Peyer's patch (tissue), 4 donors: Measurements from ENCODE around the gene TRIM24. TPM values are rescaled to one million over a fixed set of nuclear protein-coding genes. Genes with fewer than 3 reads are reported as not detected.

Source experiments
- DNase-seq, 3 donors: peaks; one replicate each; pipeline ENCODE4 v3.0.0-alpha.2; 2017 to 2019
- H3K27ac ChIP-seq, 4 donors: fragments of 200-600 bp; sonication (generic); one replicate each; pipeline ENCODE4 v1.5.1; 2016 to 2019
- H3K27me3 ChIP-seq, 2 donors: fragments of 200-600 bp; sonication (generic); one replicate each; pipeline ENCODE4 v1.5.1; 2019
- H3K36me3 ChIP-seq, 3 donors: fragments of 200-600 bp; sonication (generic); one replicate each; pipeline ENCODE4 v1.5.1; 2016 to 2019
- H3K4me1 ChIP-seq, 4 donors: fragments of 200-600 bp; sonication (generic); one replicate each; pipeline ENCODE4 v1.5.1; 2016 to 2019
- H3K4me3 ChIP-seq, 4 donors: fragments of 200-600 bp; sonication (generic); 1 replicate in 3 of 4; 2 replicates in 1 of 4; pipeline ENCODE4 v1.5.1; 2016 to 2019; ENCODE audit warnings: mild to moderate bottlenecking in 1 of 4
- H3K9me3 ChIP-seq, 4 donors: fragments of 200-600 bp; sonication (generic); one replicate each; pipeline ENCODE4 v1.5.1; 2016 to 2019; ENCODE audit warnings: mild to moderate bottlenecking in 1 of 4
- CTCF ChIP-seq, 6 experiments: fragments of 450-650 bp in 4 of 6; fragments of 200-600 bp in 2 of 6; sonication (generic) in 1 of 6; IDR thresholded peaks; one replicate each; pipeline ENCODE4 v1.5.1; 2017 to 2019; ENCODE audit warnings: antibody characterized with exemption in 6 of 6, mild to moderate bottlenecking in 3 of 6, moderate library complexity in 1 of 6
- POLR2A ChIP-seq, 2 donors: fragments of 450-650 bp; IDR thresholded peaks; one replicate each; pipeline ENCODE4 v1.5.1; 2017; ENCODE audit warnings: antibody characterized with exemption in 2 of 2, mild to moderate bottlenecking in 2 of 2, moderate library complexity in 2 of 2
- small RNA-seq, 2 donors: library from RNA; depleted of rRNA; stranded (forward); fragments of <200 nt; gene quantifications; one replicate each; pipeline ENCODE3, GENCODE V24; 2016
- total RNA-seq, 4 donors: library from RNA; depleted of rRNA; stranded (reverse); fragments of >200 nt; gene quantifications; one replicate each; pipeline ENCODE4 v1.1.0, GENCODE V29; 2016

The TRIM24 gene
- total RNA-seq, 4 donors from 2014 or later, result 15.7 to 18.7 (median 16.6) TPM

- Histone ChIP-seq H3K27ac (no peak overlapping the region), H3K9me3 (no peaks in the 10 kb centered on the region), H3K27me3 (no peaks in the 10 kb centered on the region), H3K4me1 (no peaks in the 10 kb centered on the region), H3K4me3 (no peak overlapping the region), H3K36me3 (no peaks in the 10 kb centered on the region)
- no peak for DNase-seq
- TF ChIP-seq CTCF (IDR thresholded peaks at IDR 0.05), result no peak
- no peak for TF ChIP-seq POLR2A (IDR thresholded peaks at IDR 0.05)
Observed at GRCh38 chr7:138632384-138632783, 172.3 kb downstream of the TRIM24 start.

- no peak for DNase-seq
- Histone ChIP-seq H3K4me1 (no peaks in the 10 kb centered on the region), H3K27ac (no peak overlapping the region), H3K27me3 (no peaks in the 10 kb centered on the region), H3K9me3 (no peaks in the 10 kb centered on the region), H3K4me3 (no peak overlapping the region), H3K36me3 (no peaks in the 10 kb centered on the region)
- TF ChIP-seq CTCF (IDR thresholded peaks at IDR 0.05), result no peak
- no peak for TF ChIP-seq POLR2A (IDR thresholded peaks at IDR 0.05)
Observed at GRCh38 chr7:138632826-138633602, 173.0 kb downstream of the TRIM24 start.

Small RNA genes lying within 50 kb of the gene (small RNA-seq; reads per million reads assigned to genes)
- gene RF00561, result 0 reads per million in 2 donors

Other genes starting within 250 kb of the TRIM24 start
- under 1 TPM in 1 of 4 donors, not detected in 3; 0.40 TPM for gene SVOPL, start 241.1 kb downstream of the TRIM24 start, total RNA-seq